Lung (tissue), 12 donors: Measurements from ENCODE around the gene CDK5RAP2. TPM values are rescaled to one million over a fixed set of nuclear protein-coding genes. Genes with fewer than 3 reads are reported as not detected.

Source experiments
- ATAC-seq: fragments of 200-7000 bp; cut with Tn5 transposase; one replicate; pipeline ENCODE4 v1.9.1; 2020; ENCODE audit warnings: moderate number of reproducible peaks; ENCODE audit not compliant: insufficient read depth, low FRiP score
- DNase-seq, 3 donors: peaks; one replicate each; pipeline ENCODE4 v3.0.0-alpha.2; 2013 to 2017
- H3K27ac ChIP-seq, 2 donors: one replicate each; pipeline ENCODE4 v1.5.1; 2013; ENCODE audit warnings: mild to moderate bottlenecking in 2 of 2, moderate library complexity in 2 of 2, control low read depth in 1 of 2, inconsistent platforms in 1 of 2, low read depth in 1 of 2, low read length in 1 of 2
- H3K27me3 ChIP-seq, 3 donors: one replicate each; pipeline ENCODE4 v1.5.1; 2013; ENCODE audit warnings: low read length in 2 of 3; ENCODE audit not compliant: control insufficient read depth in 3 of 3, insufficient read depth in 3 of 3
- H3K36me3 ChIP-seq, 4 donors: one replicate each; pipeline ENCODE4 v1.5.1; 2013; ENCODE audit warnings: low read length in 4 of 4, mild to moderate bottlenecking in 1 of 4, moderate library complexity in 1 of 4; ENCODE audit not compliant: control insufficient read depth in 4 of 4, insufficient read depth in 4 of 4
- H3K4me1 ChIP-seq, 5 donors: one replicate each; pipeline ENCODE4 v1.5.1; 2013; ENCODE audit warnings: low read length in 5 of 5, mild to moderate bottlenecking in 2 of 5, moderate library complexity in 1 of 5; ENCODE audit not compliant: control insufficient read depth in 5 of 5, insufficient read depth in 5 of 5
- H3K4me3 ChIP-seq: one replicate; pipeline ENCODE4 v1.5.1; 2013; ENCODE audit warnings: mild to moderate bottlenecking, control low read depth, moderate library complexity
- H3K9ac ChIP-seq, 2 donors: one replicate each; pipeline ENCODE4 v1.5.1; 2013; ENCODE audit warnings: low read length in 2 of 2, control low read depth in 1 of 2; ENCODE audit not compliant: insufficient read depth in 1 of 2
- H3K9me3 ChIP-seq, 4 donors: one replicate each; pipeline ENCODE4 v1.5.1; 2013; ENCODE audit warnings: low read length in 3 of 4, mild to moderate bottlenecking in 1 of 4, moderate library complexity in 1 of 4; ENCODE audit not compliant: control insufficient read depth in 4 of 4, insufficient read depth in 3 of 4
- CTCF ChIP-seq: IDR thresholded peaks from 2 replicates; pipeline ENCODE4 v1.5.1; 2012; ENCODE audit warnings: mild to moderate bottlenecking; ENCODE audit errors: control extremely low read depth, extremely low read depth
- WGBS, 2 donors: extraction: QIAGEN DNeasy Blood & Tissue Kit; methylation state at CpG; one replicate each; pipeline ENCODE4 v1.1.7; 2013; 5-methylcytosine and 5-hydroxymethylcytosine counted together
- polyA plus RNA-seq, 2 donors: library from polyadenylated mRNA; stranded (reverse); fragments of 200-250 nt; gene quantifications; one replicate each; pipeline ENCODE4 v1.2.1, GENCODE V29; 2013
- total RNA-seq, 2 donors: library from RNA; depleted of rRNA in 1 of 2; stranded (reverse); fragments of >200 nt in 1 of 2; gene quantifications; one replicate each; pipeline ENCODE4 v1.2.1, GENCODE V29; 2014 to 2021
- donor health status: control.
- donor health status: control.
- donor health status: Bipolar disorder and iron deficiency.
- donor health status: healthy.
- donor health status: DM: yes; HTN: yes; CAD: no.

Gene CDK5RAP2
- total and polyA plus RNA-seq, 4 donors = 25.6 to 65.7 (median 35.9) TPM

- peaks cover 14 to 38% (median 33%) of the 10 kb centered on the region in 4 donors for H3K36me3 ChIP-seq
- DNase-seq (no peak), ATAC-seq (peak; percentile 74)
- H3K9me3 ChIP-seq = peaks cover 0 to under 1% (median 0%) of the 10 kb centered on the region in 4 donors
- no peak overlapping the region for H3K9ac ChIP-seq
- WGBS, 2 donors = 89 to 90% methylated on average over 13 of the region's 13 CpGs
- no peaks in the 10 kb centered on the region for H3K4me1 ChIP-seq
- TF ChIP-seq CTCF = no peak
- no peaks in the 10 kb centered on the region for H3K27me3 ChIP-seq
- no peak overlapping the region for H3K27ac ChIP-seq
- no peak overlapping the region for H3K4me3 ChIP-seq
These were observed 177.0 kb downstream of the CDK5RAP2 start for GRCh38 chr9:120402741-120403542.

- H3K27ac ChIP-seq = no peak overlapping the region
- peaks cover 0 to 5% (median 0%) of the 10 kb centered on the region in 5 donors for H3K4me1 ChIP-seq
- H3K9me3 ChIP-seq = no peaks in the 10 kb centered on the region
- ATAC-seq (no peak), DNase-seq (no peak)
- no peak overlapping the region for H3K9ac ChIP-seq
- no peak overlapping the region for H3K4me3 ChIP-seq
- peaks cover 17 to 38% (median 36%) of the 10 kb centered on the region in 4 donors for H3K36me3 ChIP-seq
- 95 to 99% methylated on average over 2 of the region's 2 CpGs for WGBS, 2 donors
- no peak for TF ChIP-seq CTCF
- no peaks in the 10 kb centered on the region for H3K27me3 ChIP-seq
These were observed 180.0 kb downstream of the CDK5RAP2 start for GRCh38 chr9:120399940-120400339.

- Histone ChIP-seq H3K36me3 (peaks cover 18 to 44% (median 40%) of the 10 kb centered on the region in 4 donors), H3K4me3 (no peak overlapping the region), H3K9ac (no peak overlapping the region), H3K27ac (no peak overlapping the region), H3K9me3 (no peaks in the 10 kb centered on the region), H3K27me3 (no peaks in the 10 kb centered on the region), H3K4me1 (peaks cover 0 to 14% (median 0%) of the 10 kb centered on the region in 5 donors)
- TF ChIP-seq CTCF = no peak
- DNase-seq = no peak
- no peak for ATAC-seq
These were observed 181.7 kb downstream of the CDK5RAP2 start for GRCh38 chr9:120398286-120398685.
